ENCODE results near the gene GPR18.
A peak's percentile ranks its signal among the peaks of the same experiment; 100 is the strongest.
"Not testable (repeated sequence)": the region's sequence is repeated elsewhere in the genome, so short reads cannot be mapped to it uniquely, and the experiment has no call there.

Gene GPR18

GRCh38 chr13:99264051-99264450 is 5.9 kb upstream of the GPR18 start:
- H3K4me3 Mint-ChIP-seq, result no peak overlapping the region
- H3K36me3 Mint-ChIP-seq, result peaks cover 5% of the 10 kb centered on the region
- no peaks in the 10 kb centered on the region for H3K9me3 Mint-ChIP-seq
- peak overlapping the region; percentile 87 for H3K27ac Mint-ChIP-seq
- no peaks in the 10 kb centered on the region for H3K27me3 Mint-ChIP-seq
- H3K4me1 Mint-ChIP-seq, result peaks cover 76% of the 10 kb centered on the region

- Mint-ChIP-seq H3K27me3 (no peaks in the 10 kb centered on the region), H3K4me1 (peaks cover 78% of the 10 kb centered on the region), H3K36me3 (peaks cover 5% of the 10 kb centered on the region), H3K4me3 (no peak overlapping the region), H3K9me3 (no peaks in the 10 kb centered on the region), H3K27ac (peak overlapping the region; percentile 87)
These were observed 5.1 kb upstream of the GPR18 start for GRCh38 chr13:99263126-99263785.

- Mint-ChIP-seq H3K4me1 (peaks cover 90% of the 10 kb centered on the region), H3K27me3 (no peaks in the 10 kb centered on the region), H3K27ac (peak overlapping the region; percentile 87), H3K4me3 (peak overlapping the region; percentile 30), H3K9me3 (no peaks in the 10 kb centered on the region), H3K36me3 (peaks cover 6% of the 10 kb centered on the region)
These were observed 2.9 kb upstream of the GPR18 start for GRCh38 chr13:99261059-99261458.

- H3K4me1 Mint-ChIP-seq, result peaks cover 92% of the 10 kb centered on the region
- peak overlapping the region; percentile 57 for H3K4me3 Mint-ChIP-seq
- peaks cover 8% of the 10 kb centered on the region for H3K36me3 Mint-ChIP-seq
- no peaks in the 10 kb centered on the region for H3K27me3 Mint-ChIP-seq
- H3K9me3 Mint-ChIP-seq, result no peaks in the 10 kb centered on the region
- H3K27ac Mint-ChIP-seq, result peak overlapping the region; percentile 85
These were observed 2.0 kb upstream of the GPR18 start for GRCh38 chr13:99260216-99260615.

GRCh38 chr13:99258946-99259345 is 767 bp upstream of the GPR18 start:
- Mint-ChIP-seq H3K4me1 (peaks cover 89% of the 10 kb centered on the region), H3K36me3 (peaks cover 14% of the 10 kb centered on the region), H3K9me3 (peaks cover 5% of the 10 kb centered on the region), H3K27ac (peak overlapping the region; percentile 97), H3K4me3 (peak overlapping the region; percentile 90), H3K27me3 (no peaks in the 10 kb centered on the region)

- Mint-ChIP-seq H3K36me3 (peaks cover 14% of the 10 kb centered on the region), H3K9me3 (peaks cover 5% of the 10 kb centered on the region), H3K4me3 (peak overlapping the region; percentile 91), H3K27ac (peak overlapping the region; percentile 92), H3K4me1 (peaks cover 82% of the 10 kb centered on the region), H3K27me3 (no peaks in the 10 kb centered on the region)
These were observed 888 bp downstream of the GPR18 start for GRCh38 chr13:99257291-99257690.

GRCh38 chr13:99256709-99257108 is 1.5 kb downstream of the GPR18 start:
- Mint-ChIP-seq H3K27ac (peak overlapping the region; percentile 97), H3K4me3 (peak overlapping the region; percentile 91), H3K36me3 (peaks cover 14% of the 10 kb centered on the region), H3K9me3 (peaks cover 5% of the 10 kb centered on the region), H3K27me3 (no peaks in the 10 kb centered on the region), H3K4me1 (peaks cover 82% of the 10 kb centered on the region)

- peaks cover 16% of the 10 kb centered on the region for H3K36me3 Mint-ChIP-seq
These were observed 1.9 kb downstream of the GPR18 start for GRCh38 chr13:99256283-99256682.

GRCh38 chr13:99255271-99255670 is 2.9 kb downstream of the GPR18 start:
- Mint-ChIP-seq H3K9me3 (peaks cover 5% of the 10 kb centered on the region), H3K4me1 (peaks cover 80% of the 10 kb centered on the region), H3K27ac (peak overlapping the region; percentile 92), H3K27me3 (no peaks in the 10 kb centered on the region), H3K36me3 (peaks cover 20% of the 10 kb centered on the region), H3K4me3 (peak overlapping the region; percentile 91)

More at GRCh38 chr13:99256283-99256682, 1.9 kb downstream of the GPR18 start:
- Mint-ChIP-seq H3K4me1 (peaks cover 82% of the 10 kb centered on the region), H3K27me3 (no peaks in the 10 kb centered on the region), H3K27ac (peak overlapping the region; percentile 97), H3K4me3 (peak overlapping the region; percentile 91), H3K9me3 (peaks cover 5% of the 10 kb centered on the region)

GRCh38 chr13:99254830-99255229 is 3.3 kb downstream of the GPR18 start:
- H3K27ac Mint-ChIP-seq, result peak overlapping the region; percentile 92

GRCh38 chr13:99251921-99252320 is 6.3 kb downstream of the GPR18 start:
- peaks cover 67% of the 10 kb centered on the region for H3K4me1 Mint-ChIP-seq
- peak overlapping the region; percentile 76 for H3K27ac Mint-ChIP-seq
- peak overlapping the region; percentile 15 for H3K4me3 Mint-ChIP-seq
- H3K36me3 Mint-ChIP-seq, result peaks cover 39% of the 10 kb centered on the region
- peaks cover 5% of the 10 kb centered on the region for H3K9me3 Mint-ChIP-seq
- no peaks in the 10 kb centered on the region for H3K27me3 Mint-ChIP-seq

More at GRCh38 chr13:99254830-99255229, 3.3 kb downstream of the GPR18 start:
- peak overlapping the region; percentile 91 for H3K4me3 Mint-ChIP-seq
- H3K36me3 Mint-ChIP-seq, result peaks cover 20% of the 10 kb centered on the region
- peaks cover 80% of the 10 kb centered on the region for H3K4me1 Mint-ChIP-seq
- H3K9me3 Mint-ChIP-seq, result peaks cover 5% of the 10 kb centered on the region
- no peaks in the 10 kb centered on the region for H3K27me3 Mint-ChIP-seq

GRCh38 chr13:99250982-99251825 is 7.0 kb downstream of the GPR18 start:
- Mint-ChIP-seq H3K27me3 (no peaks in the 10 kb centered on the region), H3K4me1 (peaks cover 63% of the 10 kb centered on the region), H3K9me3 (peaks cover 5% of the 10 kb centered on the region), H3K4me3 (no peak overlapping the region), H3K36me3 (peaks cover 39% of the 10 kb centered on the region), H3K27ac (peak overlapping the region; percentile 76)

- Mint-ChIP-seq H3K27ac (peak overlapping the region; percentile 33), H3K4me1 (peaks cover 50% of the 10 kb centered on the region), H3K36me3 (peaks cover 29% of the 10 kb centered on the region)
- not testable (repeated sequence) for H3K4me3 Mint-ChIP-seq, H3K27me3 Mint-ChIP-seq, H3K9me3 Mint-ChIP-seq
These were observed 8.6 kb downstream of the GPR18 start for GRCh38 chr13:99249606-99250005.

GRCh38 chr13:99249178-99249577 is 9.0 kb downstream of the GPR18 start:
- peaks cover 48% of the 10 kb centered on the region for H3K4me1 Mint-ChIP-seq
- H3K27ac Mint-ChIP-seq, result peak overlapping the region; percentile 51
- H3K4me3 Mint-ChIP-seq, result not testable (repeated sequence)

GRCh38 chr13:99246100-99246499 is 12.1 kb downstream of the GPR18 start:
- Mint-ChIP-seq H3K4me1 (peaks cover 33% of the 10 kb centered on the region), H3K27me3 (no peaks in the 10 kb centered on the region), H3K27ac (no peak overlapping the region), H3K36me3 (peaks cover 30% of the 10 kb centered on the region), H3K9me3 (no peaks in the 10 kb centered on the region), H3K4me3 (no peak overlapping the region)

More at GRCh38 chr13:99249178-99249577, 9.0 kb downstream of the GPR18 start:
- not testable (repeated sequence) for H3K27me3 Mint-ChIP-seq, H3K9me3 Mint-ChIP-seq
- H3K36me3 Mint-ChIP-seq, result peaks cover 29% of the 10 kb centered on the region

All from activated naive CD4-positive, alpha-beta T cell treated with anti-CD3 and anti-CD28 coated beads, Interleukin-2, amount 50 U/mL, for 24 hours (primary cell).